Fibroblast of pulmonary artery (primary cell): ENCODE data around the gene FANCL.
A peak's percentile ranks its signal among the peaks of the same experiment; 100 is the strongest.
"Not testable (repeated sequence)": the region's sequence is repeated elsewhere in the genome, so short reads cannot be mapped to it uniquely, and the experiment has no call there.

ENCODE experiments used
- DNase-seq: peaks from one replicate; pipeline ENCODE4 v3.0.0-alpha.2; 2010; ENCODE audit warnings: low read depth
- H3K4me3 ChIP-seq: replicated peaks from 2 replicates; pipeline ENCODE4 v1.5.1; 2011; ENCODE audit warnings: low read depth, mild to moderate bottlenecking, control low read depth, low read length, moderate library complexity
- CTCF ChIP-seq: IDR thresholded peaks from 2 replicates; pipeline ENCODE4 v1.5.1; 2011; ENCODE audit warnings: mild to moderate bottlenecking, control low read depth, low read length, inconsistent platforms; ENCODE audit errors: missing control alignments

FANCL gene

GRCh38 chr2:58157754-58158153 lies 83.4 kb downstream of the FANCL start:
- no peak for DNase-seq
- no peak overlapping the region for H3K4me3 ChIP-seq
- TF ChIP-seq CTCF, result no peak

GRCh38 chr2:58156780-58157179 lies 84.3 kb downstream of the FANCL start:
- no peak for TF ChIP-seq CTCF
- no peak for DNase-seq
- no peak overlapping the region for H3K4me3 ChIP-seq

- no peak for DNase-seq
- no peak for TF ChIP-seq CTCF
These were observed 85.9 kb downstream of the FANCL start for GRCh38 chr2:58155160-58155778.

GRCh38 chr2:58146707-58147106 lies 94.4 kb downstream of the FANCL start:
- TF ChIP-seq CTCF, result no peak

More at GRCh38 chr2:58155160-58155778, 85.9 kb downstream of the FANCL start:
- no peak overlapping the region for H3K4me3 ChIP-seq

GRCh38 chr2:58145769-58146168 lies 95.4 kb downstream of the FANCL start:
- not testable (repeated sequence) for H3K4me3 ChIP-seq, DNase-seq

More at GRCh38 chr2:58146707-58147106, 94.4 kb downstream of the FANCL start:
- DNase-seq, result peak; percentile 35
- H3K4me3 ChIP-seq, result no peak overlapping the region

GRCh38 chr2:58140508-58141072 lies 100.5 kb downstream of the FANCL start:
- TF ChIP-seq CTCF, result no peak
- no peak overlapping the region for H3K4me3 ChIP-seq
- no peak for DNase-seq

GRCh38 chr2:58138396-58139030 lies 102.6 kb downstream of the FANCL start:
- peak; percentile 12 for DNase-seq
- no peak overlapping the region for H3K4me3 ChIP-seq
- no peak for TF ChIP-seq CTCF
